Neural cell (in vitro differentiated cells): ENCODE results near the gene ERN2. TPM values are rescaled to one million over a fixed set of nuclear protein-coding genes. Genes with fewer than 3 reads are reported as not detected.

ENCODE experiments used
- H2AFZ ChIP-seq: fragments of 200-600, 300-800 bp; sonication (generic), shearing (Covaris generic); 2 replicates; pipeline ENCODE4 v1.6.0; 2014; ENCODE audit warnings: low read depth, mild to moderate bottlenecking, antibody characterized with exemption, low read length, moderate library complexity
- H3F3A ChIP-seq: fragments of 200-600 bp; shearing (Covaris generic); 2 replicates; pipeline ENCODE4 v1.6.1; 2016; ENCODE audit warnings: mild to moderate bottlenecking, moderate library complexity, mixed read lengths, antibody characterized with exemption, low read length; ENCODE audit not compliant: insufficient read depth, poor library complexity, severe bottlenecking
- H3K27ac ChIP-seq: fragments of 200-600, 300-800 bp; sonication (generic), shearing (Covaris generic); 2 replicates; pipeline ENCODE4 v1.5.1; 2014; ENCODE audit warnings: mild to moderate bottlenecking, low read length, moderate library complexity
- H3K27me3 ChIP-seq: fragments of 300-800, 200-600 bp; sonication (generic), shearing (Covaris generic); 2 replicates; pipeline ENCODE4 v1.6.0; 2014; ENCODE audit warnings: mild to moderate bottlenecking, low read depth, low read length, moderate library complexity; ENCODE audit not compliant: insufficient read depth
- H3K36me3 ChIP-seq: fragments of 300-800, 200-600 bp; sonication (generic), shearing (Covaris generic); 2 replicates; pipeline ENCODE4 v1.5.1; 2014; ENCODE audit warnings: mild to moderate bottlenecking, antibody characterized with exemption, low read length, moderate library complexity; ENCODE audit not compliant: insufficient read depth
- H3K4me2 ChIP-seq: fragments of 300-800, 200-600 bp; sonication (generic), shearing (Covaris generic); 2 replicates; pipeline ENCODE4 v1.6.0; 2014; ENCODE audit warnings: mild to moderate bottlenecking, low read length
- H3K4me3 ChIP-seq: fragments of 300-800, 200-600 bp; sonication (generic), shearing (Covaris generic); 2 replicates; pipeline ENCODE4 v1.5.1; 2014; ENCODE audit warnings: mild to moderate bottlenecking, low read length, moderate library complexity
- H3K79me2 ChIP-seq: fragments of 200-600 bp; shearing (Covaris generic); replicated peaks from 2 replicates; pipeline ENCODE4 v1.6.0; 2014; ENCODE audit warnings: mild to moderate bottlenecking, low read length, moderate library complexity; ENCODE audit not compliant: insufficient read depth
- H3K9ac ChIP-seq: fragments of 300-800, 200-600 bp; sonication (generic), shearing (Covaris generic); 2 replicates; pipeline ENCODE4 v1.6.1; 2016; ENCODE audit warnings: mild to moderate bottlenecking, low read length, mixed read lengths
- H3K9me2 ChIP-seq: fragments of 200-600 bp; shearing (Covaris generic); 2 replicates; pipeline ENCODE4 v1.6.1; 2016; ENCODE audit warnings: mild to moderate bottlenecking, low read length, mixed read lengths; ENCODE audit not compliant: insufficient read depth
- H3K9me3 ChIP-seq: fragments of 200-600, 300-800 bp; sonication (generic), shearing (Covaris generic); 2 replicates; pipeline ENCODE4 v1.6.1; 2016; ENCODE audit warnings: mild to moderate bottlenecking, mixed run types, low read length, moderate library complexity, mixed read lengths
- H4K20me1 ChIP-seq: fragments of 200-600 bp; shearing (Covaris generic); 2 replicates; pipeline ENCODE4 v1.6.1; 2016; ENCODE audit warnings: mild to moderate bottlenecking, mixed run types; ENCODE audit not compliant: insufficient read depth
- EP300 ChIP-seq: fragments of 450-650 bp; conservative IDR thresholded peaks from 2 replicates; pipeline ENCODE4 v1.6.1; 2014; ENCODE audit warnings: antibody characterized with exemption, mild to moderate bottlenecking, moderate library complexity; ENCODE audit not compliant: poor library complexity, severe bottlenecking
- EZH2 ChIP-seq: fragments of 200-600, 300-800 bp; shearing (Covaris generic), sonication (generic); IDR thresholded peaks from 2 replicates; pipeline ENCODE4 v1.6.1; 2014; ENCODE audit warnings: antibody characterized with exemption, low read length, borderline replicate concordance, mild to moderate bottlenecking; ENCODE audit not compliant: insufficient read depth, poor library complexity, severe bottlenecking
- MXI1 ChIP-seq: fragments of 450-650 bp; conservative IDR thresholded peaks from 2 replicates; pipeline ENCODE4 v1.6.1; 2014; ENCODE audit warnings: antibody characterized with exemption, mild to moderate bottlenecking; ENCODE audit not compliant: poor library complexity, severe bottlenecking
- POLR2AphosphoS5 ChIP-seq: IDR thresholded peaks from 2 replicates; pipeline ENCODE4 v1.6.1; 2012
- RAD21 ChIP-seq: fragments of 450-650 bp; conservative IDR thresholded peaks from 2 replicates; pipeline ENCODE4 v1.6.1; 2014; ENCODE audit warnings: antibody characterized with exemption, mild to moderate bottlenecking, moderate library complexity
- SMC3 ChIP-seq: fragments of 450-650 bp; conservative IDR thresholded peaks from 2 replicates; pipeline ENCODE4 v1.6.1; 2014; ENCODE audit warnings: antibody characterized with exemption, mild to moderate bottlenecking, moderate library complexity; ENCODE audit not compliant: poor library complexity
- TAF1 ChIP-seq: IDR thresholded peaks from 2 replicates; pipeline ENCODE4 v1.6.1; 2012; ENCODE audit warnings: low read depth
- polyA plus RNA-seq: library from polyadenylated mRNA; depleted of rRNA; stranded (reverse); fragments of >200 nt; gene quantifications from 2 replicates; pipeline ENCODE4 v1.2.3, GENCODE V29; 2014
- TF ChIP-seq, protein P1 (sequence below): fragments of 450-650 bp; IDR thresholded peaks from 2 replicates; pipeline ENCODE4 v1.5.1; 2014; ENCODE audit warnings: antibody characterized with exemption, mild to moderate bottlenecking, moderate library complexity; ENCODE audit not compliant: poor library complexity, severe bottlenecking
- TF ChIP-seq, protein P2 (sequence below): IDR thresholded peaks from 2 replicates; pipeline ENCODE4 v1.6.1; 2012; ENCODE audit warnings: borderline replicate concordance

The ERN2 gene
- polyA plus RNA-seq, 1 donor from 2014 or later: not detected

DNA sequence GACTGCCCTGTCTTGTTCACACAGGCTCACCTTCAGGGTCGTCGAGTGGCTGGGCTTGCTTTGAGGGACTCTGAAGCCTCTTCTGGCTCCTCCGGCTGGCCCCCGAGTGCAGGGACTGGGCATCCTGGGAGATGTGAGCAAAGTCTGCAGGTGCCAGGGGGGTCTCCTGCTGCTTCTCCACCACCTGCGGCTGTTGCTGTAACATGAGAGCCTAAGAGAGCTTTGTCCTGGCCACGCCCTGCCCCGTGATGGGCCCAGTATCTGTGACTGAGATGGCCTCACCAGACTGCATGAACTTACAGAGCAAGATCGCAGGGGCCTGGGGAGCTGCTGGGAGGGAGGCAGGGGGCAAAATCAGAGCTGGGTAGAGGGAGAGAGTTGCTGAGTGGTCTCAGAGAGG lies 12.5 kb downstream of the ERN2 start:
- TF ChIP-seq MXI1 (no peak), RAD21 (no peak), POLR2AphosphoS5 (no peak), EP300 (no peak), EZH2 (no peak), SMC3 (no peak), TAF1 (no peak)
- TF ChIP-seq, protein P1, sequence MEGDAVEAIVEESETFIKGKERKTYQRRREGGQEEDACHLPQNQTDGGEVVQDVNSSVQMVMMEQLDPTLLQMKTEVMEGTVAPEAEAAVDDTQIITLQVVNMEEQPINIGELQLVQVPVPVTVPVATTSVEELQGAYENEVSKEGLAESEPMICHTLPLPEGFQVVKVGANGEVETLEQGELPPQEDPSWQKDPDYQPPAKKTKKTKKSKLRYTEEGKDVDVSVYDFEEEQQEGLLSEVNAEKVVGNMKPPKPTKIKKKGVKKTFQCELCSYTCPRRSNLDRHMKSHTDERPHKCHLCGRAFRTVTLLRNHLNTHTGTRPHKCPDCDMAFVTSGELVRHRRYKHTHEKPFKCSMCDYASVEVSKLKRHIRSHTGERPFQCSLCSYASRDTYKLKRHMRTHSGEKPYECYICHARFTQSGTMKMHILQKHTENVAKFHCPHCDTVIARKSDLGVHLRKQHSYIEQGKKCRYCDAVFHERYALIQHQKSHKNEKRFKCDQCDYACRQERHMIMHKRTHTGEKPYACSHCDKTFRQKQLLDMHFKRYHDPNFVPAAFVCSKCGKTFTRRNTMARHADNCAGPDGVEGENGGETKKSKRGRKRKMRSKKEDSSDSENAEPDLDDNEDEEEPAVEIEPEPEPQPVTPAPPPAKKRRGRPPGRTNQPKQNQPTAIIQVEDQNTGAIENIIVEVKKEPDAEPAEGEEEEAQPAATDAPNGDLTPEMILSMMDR: no peak
- TF ChIP-seq, protein P2, sequence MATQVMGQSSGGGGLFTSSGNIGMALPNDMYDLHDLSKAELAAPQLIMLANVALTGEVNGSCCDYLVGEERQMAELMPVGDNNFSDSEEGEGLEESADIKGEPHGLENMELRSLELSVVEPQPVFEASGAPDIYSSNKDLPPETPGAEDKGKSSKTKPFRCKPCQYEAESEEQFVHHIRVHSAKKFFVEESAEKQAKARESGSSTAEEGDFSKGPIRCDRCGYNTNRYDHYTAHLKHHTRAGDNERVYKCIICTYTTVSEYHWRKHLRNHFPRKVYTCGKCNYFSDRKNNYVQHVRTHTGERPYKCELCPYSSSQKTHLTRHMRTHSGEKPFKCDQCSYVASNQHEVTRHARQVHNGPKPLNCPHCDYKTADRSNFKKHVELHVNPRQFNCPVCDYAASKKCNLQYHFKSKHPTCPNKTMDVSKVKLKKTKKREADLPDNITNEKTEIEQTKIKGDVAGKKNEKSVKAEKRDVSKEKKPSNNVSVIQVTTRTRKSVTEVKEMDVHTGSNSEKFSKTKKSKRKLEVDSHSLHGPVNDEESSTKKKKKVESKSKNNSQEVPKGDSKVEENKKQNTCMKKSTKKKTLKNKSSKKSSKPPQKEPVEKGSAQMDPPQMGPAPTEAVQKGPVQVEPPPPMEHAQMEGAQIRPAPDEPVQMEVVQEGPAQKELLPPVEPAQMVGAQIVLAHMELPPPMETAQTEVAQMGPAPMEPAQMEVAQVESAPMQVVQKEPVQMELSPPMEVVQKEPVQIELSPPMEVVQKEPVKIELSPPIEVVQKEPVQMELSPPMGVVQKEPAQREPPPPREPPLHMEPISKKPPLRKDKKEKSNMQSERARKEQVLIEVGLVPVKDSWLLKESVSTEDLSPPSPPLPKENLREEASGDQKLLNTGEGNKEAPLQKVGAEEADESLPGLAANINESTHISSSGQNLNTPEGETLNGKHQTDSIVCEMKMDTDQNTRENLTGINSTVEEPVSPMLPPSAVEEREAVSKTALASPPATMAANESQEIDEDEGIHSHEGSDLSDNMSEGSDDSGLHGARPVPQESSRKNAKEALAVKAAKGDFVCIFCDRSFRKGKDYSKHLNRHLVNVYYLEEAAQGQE: no peak
- Histone ChIP-seq H3F3A (no peaks in the 10 kb centered on the region), H4K20me1 (no peaks in the 10 kb centered on the region), H2AFZ (no peak overlapping the region), H3K4me3 (no peak overlapping the region), H3K4me2 (no peak overlapping the region), H3K27me3 (no peaks in the 10 kb centered on the region), H3K79me2 (no peaks in the 10 kb centered on the region), H3K9ac (no peak overlapping the region), H3K36me3 (no peaks in the 10 kb centered on the region), H3K9me2 (no peaks in the 10 kb centered on the region), H3K27ac (no peak overlapping the region), H3K9me3 (no peaks in the 10 kb centered on the region)

DNA sequence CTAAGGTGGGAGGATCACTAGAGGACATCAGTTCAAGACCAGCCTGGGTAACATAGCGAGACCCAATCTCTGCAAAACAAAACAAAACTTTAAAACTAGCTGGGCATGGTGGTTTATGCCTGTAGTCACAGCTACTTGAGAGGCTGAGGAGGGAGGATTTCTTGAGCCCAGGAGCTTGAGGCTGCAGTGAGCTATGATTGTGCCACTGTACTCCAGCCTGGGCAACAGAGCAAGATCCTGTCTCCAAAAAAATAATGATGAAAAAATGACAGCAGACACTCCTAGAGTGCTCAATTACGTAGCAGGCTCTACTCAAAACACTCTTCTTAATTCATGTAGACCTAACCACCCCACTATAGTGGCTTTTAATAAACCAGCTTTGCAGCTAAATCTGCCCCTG lies 12.9 kb downstream of the ERN2 start:
- no peak overlapping the region for H2AFZ ChIP-seq
- H3F3A ChIP-seq: no peaks in the 10 kb centered on the region

More for the DNA sequence above, 12.9 kb downstream of the ERN2 start:
- no peaks in the 10 kb centered on the region for H3K36me3 ChIP-seq
- no peak overlapping the region for H3K27ac ChIP-seq
- H3K4me3 ChIP-seq: no peak overlapping the region
- no peaks in the 10 kb centered on the region for H3K9me2 ChIP-seq
- H3K4me2 ChIP-seq: no peak overlapping the region
- H3K9me3 ChIP-seq: no peaks in the 10 kb centered on the region
- no peaks in the 10 kb centered on the region for H4K20me1 ChIP-seq
- no peaks in the 10 kb centered on the region for H3K79me2 ChIP-seq
- no peak overlapping the region for H3K9ac ChIP-seq
- TF ChIP-seq EZH2: no peak
- no peak for TF ChIP-seq SMC3
- no peak for TF ChIP-seq POLR2AphosphoS5
- TF ChIP-seq, protein P2: no peak
- TF ChIP-seq, protein P1: no peak
- TF ChIP-seq TAF1: no peak
- no peak for TF ChIP-seq RAD21
- no peak for TF ChIP-seq MXI1
- TF ChIP-seq EP300: no peak
- no peaks in the 10 kb centered on the region for H3K27me3 ChIP-seq
